ENCODE data around the gene NCOA1. TPM values are rescaled to one million over a fixed set of nuclear protein-coding genes. Genes with fewer than 3 reads are reported as not detected.

The NCOA1 gene
- total and polyA plus RNA-seq, 10 of the 15 experiments (the other 5 are each of a cell fraction or from before 2014, with no cell fraction given) = 1.8 to 35.6 (median 6.1) TPM

- TF ChIP-seq REST (IDR thresholded peaks at IDR 0.05; ENCODE audit: low read depth, low read length) = no peak
- no peak for TF ChIP-seq ZNF217 (IDR thresholded peaks at IDR 0.05)
- TF ChIP-seq MXI1 (IDR thresholded peaks at IDR 0.05; ENCODE audit: low read depth, low read length) = peak; percentile 9
- no peak for TF ChIP-seq GABPA (IDR thresholded peaks at IDR 0.05; ENCODE audit: low read depth)
- no peak for TF ChIP-seq EP300 (IDR thresholded peaks at IDR 0.05; ENCODE audit: borderline replicate concordance in 1 of 2, control insufficient read depth in 1 of 2, low read depth in 2 of 2, low read length in 2 of 2)
- 0 out of 4 replicates have a peak, but pooled peaks of 1 of the 2 experiments have one; percentile 1 for TF ChIP-seq SRF (IDR thresholded peaks at IDR 0.05; ENCODE audit: low read depth in 2 of 2, low read length in 2 of 2)
- TF ChIP-seq CUX1 (IDR thresholded peaks at IDR 0.05; ENCODE audit: insufficient replicate concordance, low read depth, low read length) = no peak
- TF ChIP-seq ZSCAN29 (IDR thresholded peaks at IDR 0.05) = no peak
- TF ChIP-seq USF2 (IDR thresholded peaks at IDR 0.05; ENCODE audit: borderline replicate concordance, low read depth, low read length) = no peak
- no peak for TF ChIP-seq SREBF2 (IDR thresholded peaks at IDR 0.05; ENCODE audit: low read length)
- peak; percentile 90 for TF ChIP-seq E2F8 (IDR thresholded peaks at IDR 0.05; ENCODE audit: low read depth, partially characterized antibody)
- no peak for TF ChIP-seq MTA3 (IDR thresholded peaks at IDR 0.05; ENCODE audit: borderline replicate concordance, low read length)
- peak; percentile 91 for TF ChIP-seq PML (IDR thresholded peaks at IDR 0.05; ENCODE audit: low read length)
- TF ChIP-seq RAD21 (IDR thresholded peaks at IDR 0.05; ENCODE audit: insufficient read depth, low read depth, low read length) = no peak
Observed at GRCh38 chr2:24792874-24793760, 302.1 kb downstream of the NCOA1 start, which contains the start of the genes CENPO and PTRHD1 (continued).

Data from GM12878 (cell line).